Small intestine (tissue), 7 donors: ENCODE measurements around the gene RNH1. TPM values are rescaled to one million over a fixed set of nuclear protein-coding genes. Genes with fewer than 3 reads are reported as not detected.

Experiments used
- DNase-seq, 2 donors: peaks; one replicate each; pipeline versions ENCODE4 v3.0.0 to v3.0.0-alpha.2; 2013
- FAIRE-seq: peaks from 2 replicates; lab custom pipeline; 2012; peaks lifted over from hg19 to GRCh38; lab: Jason Lieb, UNC
- H3K27ac ChIP-seq, 3 donors: one replicate each; pipeline ENCODE4 v1.5.1; 2013; ENCODE audit warnings: low read length in 2 of 3, mild to moderate bottlenecking in 2 of 3, control low read depth in 1 of 3, inconsistent platforms in 1 of 3, low read depth in 1 of 3, moderate library complexity in 1 of 3
- H3K27me3 ChIP-seq, 3 donors: one replicate each; pipeline ENCODE4 v1.6.1; 2013; ENCODE audit warnings: low read length in 3 of 3, inconsistent platforms in 1 of 3; ENCODE audit not compliant: control insufficient read depth in 3 of 3, insufficient read depth in 3 of 3
- H3K36me3 ChIP-seq, 3 donors: one replicate each; pipeline ENCODE4 v1.6.1; 2013; ENCODE audit warnings: low read length in 3 of 3, inconsistent platforms in 1 of 3, low read depth in 1 of 3, mild to moderate bottlenecking in 1 of 3, moderate library complexity in 1 of 3; ENCODE audit not compliant: control insufficient read depth in 3 of 3, insufficient read depth in 2 of 3
- H3K4me1 ChIP-seq, 3 donors: one replicate each; pipeline ENCODE4 v1.6.1; 2013; ENCODE audit warnings: low read length in 2 of 3, inconsistent platforms in 1 of 3, low read depth in 1 of 3, mild to moderate bottlenecking in 1 of 3, moderate library complexity in 1 of 3; ENCODE audit not compliant: control insufficient read depth in 3 of 3, insufficient read depth in 2 of 3
- H3K4me3 ChIP-seq, 3 donors: one replicate each; pipeline ENCODE4 v1.5.1; 2013; ENCODE audit warnings: low read length in 3 of 3, control low read depth in 1 of 3, inconsistent platforms in 1 of 3, low read depth in 1 of 3, mild to moderate bottlenecking in 1 of 3, moderate library complexity in 1 of 3
- H3K9me3 ChIP-seq, 2 donors: one replicate each; pipeline ENCODE4 v1.6.1; 2013; ENCODE audit warnings: low read depth in 1 of 2, low read length in 1 of 2; ENCODE audit not compliant: control insufficient read depth in 2 of 2, insufficient read depth in 1 of 2
- WGBS, 3 donors: extraction: QIAGEN DNeasy Blood & Tissue Kit; methylation state at CpG; one replicate each; pipeline ENCODE4 v1.1.7; 2013; 5-methylcytosine and 5-hydroxymethylcytosine counted together
- polyA plus RNA-seq, 4 donors: library from polyadenylated mRNA; stranded (reverse) in 3 of 4; unstranded in 1 of 4; fragments of 200-250 nt in 3 of 4; fragments of 120-200 nt in 1 of 4; gene quantifications; one replicate each; pipeline versions ENCODE4 v1.2.1 to v1.2.3, GENCODE V29; 2013
- donor health status: healthy with polysubstance abuse.
- donor health status: control.
- donor health status: control.
- donor health status: Bipolar disorder and iron deficiency.
- donor health status: healthy.

The RNH1 gene
- polyA plus RNA-seq, 4 donors: 80.9 to 120 (median 100) TPM

- peaks cover 3 to 26% (median 7%) of the 10 kb centered on the region in 3 donors for H3K4me1 ChIP-seq
- H3K27me3 ChIP-seq: no peaks in the 10 kb centered on the region
- peaks cover 0 to 49% (median 2%) of the 10 kb centered on the region in 3 donors for H3K36me3 ChIP-seq
- 0% methylated on average over 53 to 71 of the region's 71 CpGs for WGBS, 3 donors
- FAIRE-seq: no peak
- H3K27ac ChIP-seq: peak overlapping the region; percentile 98 to 100 (median 99)
- H3K9me3 ChIP-seq: no peaks in the 10 kb centered on the region
- peak overlapping the region; percentile 65 to 79 (median 65) for H3K4me3 ChIP-seq
- peak; percentile 96 to 99 for DNase-seq
Observed at GRCh38 chr11:506238-506994, 626 bp downstream of the RNH1 start.

DNA sequence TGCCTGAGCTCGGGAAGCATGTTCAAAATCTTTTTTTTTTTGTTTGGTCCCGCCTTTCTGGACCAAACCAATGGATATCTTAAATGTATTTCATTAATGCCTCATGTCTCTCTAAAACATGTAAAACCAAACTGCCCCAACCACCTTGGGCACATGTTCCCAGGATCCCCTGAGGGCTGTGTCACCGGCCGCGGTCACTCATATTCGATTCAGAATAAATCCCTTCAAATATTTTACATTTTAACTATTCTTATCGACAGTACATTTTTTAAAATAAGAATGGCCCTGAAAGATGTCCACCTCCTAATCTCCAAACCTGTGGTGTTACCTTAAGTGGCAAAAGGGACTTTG, 2.1 kb downstream of the RNH1 start:
- no peaks in the 10 kb centered on the region for H3K27me3 ChIP-seq
- DNase-seq (no peak), FAIRE-seq (no peak)
- H3K27ac ChIP-seq: peak overlapping the region in 1 of 3 donors; percentile 68
- no peaks in the 10 kb centered on the region for H3K9me3 ChIP-seq
- H3K36me3 ChIP-seq: peaks cover 0 to 51% (median 2%) of the 10 kb centered on the region in 3 donors
- peaks cover 3 to 26% (median 7%) of the 10 kb centered on the region in 3 donors for H3K4me1 ChIP-seq
- WGBS, 3 donors: 71 to 79% (median 75%) methylated on average over 7 of the region's 7 CpGs
- peak overlapping the region in 2 of 3 donors; percentile 39 to 51 for H3K4me3 ChIP-seq

- no peaks in the 10 kb centered on the region for H3K9me3 ChIP-seq
- H3K27ac ChIP-seq: peak overlapping the region in 1 of 3 donors; percentile 68
- H3K27me3 ChIP-seq: no peaks in the 10 kb centered on the region
- H3K36me3 ChIP-seq: peaks cover 4 to 52% (median 7%) of the 10 kb centered on the region in 3 donors
- WGBS, 3 donors: 12 to 40% (median 33%) methylated on average over 63 to 72 of the region's 72 CpGs
- DNase-seq: peak in 1 of 2 donors; percentile 60
- no peak for FAIRE-seq
- peak overlapping the region; percentile 31 to 51 (median 39) for H3K4me3 ChIP-seq
- H3K4me1 ChIP-seq: peaks cover 3 to 26% (median 7%) of the 10 kb centered on the region in 3 donors
Observed at GRCh38 chr11:504053-504993, 2.7 kb downstream of the RNH1 start.

DNA sequence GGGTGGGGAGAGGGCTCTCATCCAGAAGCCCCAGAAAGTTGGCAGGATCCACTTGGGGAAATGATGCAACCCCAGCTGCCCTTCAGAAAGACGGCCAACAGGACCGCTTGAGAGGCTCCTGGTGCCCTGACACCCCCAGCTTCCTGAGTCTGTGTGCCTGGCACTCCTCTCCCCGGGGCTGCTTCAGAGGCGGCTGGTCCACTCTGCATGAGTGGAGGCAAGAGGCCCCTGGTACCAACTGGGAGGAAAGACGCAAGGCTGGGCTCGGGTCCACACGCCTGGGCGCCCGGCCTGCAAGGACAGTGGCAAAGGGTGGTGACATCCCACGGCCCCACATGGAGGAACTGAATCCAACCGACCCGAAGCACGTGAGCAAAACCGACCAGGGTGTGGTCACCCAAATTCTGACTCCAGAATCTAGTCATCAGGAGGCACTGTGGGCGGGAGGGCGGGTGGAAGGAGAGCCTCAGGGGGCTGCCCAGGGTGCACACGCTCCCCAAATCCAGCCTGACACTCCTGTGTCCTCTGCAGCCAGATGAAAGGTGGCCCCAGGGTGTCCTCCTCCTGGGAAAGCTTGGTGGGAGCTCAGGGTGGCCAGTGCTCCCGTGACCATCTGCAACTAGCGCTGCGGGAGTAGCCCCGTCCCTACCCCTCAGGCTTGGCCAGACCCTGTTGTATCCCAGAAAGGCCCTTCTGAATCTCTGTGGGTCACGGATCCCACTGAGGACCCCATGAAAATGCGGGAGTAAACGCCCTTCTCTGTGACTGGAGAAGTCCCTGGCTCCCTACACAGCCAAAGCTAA, 3.7 kb downstream of the RNH1 start:
- WGBS, 3 donors: 66 to 75% (median 74%) methylated on average over 23 to 24 of the region's 24 CpGs
- H3K27me3 ChIP-seq: no peaks in the 10 kb centered on the region
- peak overlapping the region in 1 of 3 donors; percentile 50 for H3K27ac ChIP-seq
- no peaks in the 10 kb centered on the region for H3K9me3 ChIP-seq
- peak overlapping the region in 2 of 3 donors; percentile 31 to 51 for H3K4me3 ChIP-seq
- H3K36me3 ChIP-seq: peaks cover 6 to 55% (median 8%) of the 10 kb centered on the region in 3 donors
- DNase-seq (no peak), FAIRE-seq (no peak)
- peaks cover 3 to 26% (median 7%) of the 10 kb centered on the region in 3 donors for H3K4me1 ChIP-seq

DNA sequence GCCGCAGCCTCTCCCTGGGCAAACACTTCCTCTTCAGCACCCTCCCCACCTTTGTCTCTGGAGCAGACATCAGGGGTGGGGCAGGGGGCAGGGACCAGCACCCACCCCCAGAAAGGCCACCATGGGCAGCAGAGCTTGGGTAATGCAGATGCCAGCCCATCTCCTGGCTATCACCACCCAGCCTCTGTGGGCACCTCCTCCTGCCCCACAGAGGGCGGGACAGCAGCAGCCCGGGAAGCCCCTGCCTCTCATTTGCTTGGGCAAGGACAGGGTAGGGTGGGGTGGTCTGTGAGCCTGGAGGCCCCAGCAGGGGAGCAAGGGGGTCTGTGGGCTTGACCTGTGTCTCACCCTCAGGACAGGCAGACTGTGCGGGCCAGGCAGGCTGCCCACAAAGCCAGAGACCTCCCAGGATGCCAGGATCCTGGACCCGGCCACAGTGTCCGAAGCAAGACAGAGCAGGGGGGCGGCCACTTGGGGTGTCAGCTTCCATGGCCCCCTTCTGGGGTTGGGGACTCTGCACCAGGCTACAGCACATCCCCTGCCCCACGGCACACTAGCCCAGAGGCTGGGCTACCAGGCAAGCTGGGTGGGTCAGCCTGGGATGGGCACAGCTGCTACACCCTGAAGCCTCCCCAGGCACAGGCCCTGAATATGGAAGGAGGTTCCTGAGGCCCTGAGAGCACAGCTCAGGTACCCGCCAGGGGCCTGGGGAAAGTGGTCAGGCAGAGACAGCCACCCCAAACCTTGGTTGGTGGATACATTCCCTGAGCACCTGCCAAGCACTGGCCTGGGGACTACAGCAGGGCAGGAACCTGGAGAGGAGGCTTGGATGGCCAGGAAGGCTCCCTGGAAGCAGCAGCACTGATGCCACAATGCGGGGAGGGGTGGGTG, 4.5 kb downstream of the RNH1 start:
- peaks cover 3 to 22% (median 7%) of the 10 kb centered on the region in 3 donors for H3K4me1 ChIP-seq
- H3K9me3 ChIP-seq: no peaks in the 10 kb centered on the region
- FAIRE-seq (no peak), DNase-seq (no peak)
- no peaks in the 10 kb centered on the region for H3K27me3 ChIP-seq
- H3K27ac ChIP-seq: no peak overlapping the region
- H3K36me3 ChIP-seq: peaks cover 11 to 60% (median 11%) of the 10 kb centered on the region in 3 donors
- H3K4me3 ChIP-seq: no peak overlapping the region
- WGBS, 3 donors: 87 to 93% (median 87%) methylated on average over 8 to 10 of the region's 10 CpGs

GRCh38 chr11:501683-502287, 5.3 kb downstream of the RNH1 start:
- 84 to 89% (median 88%) methylated on average over 17 to 19 of the region's 19 CpGs for WGBS, 3 donors
- no peak overlapping the region for H3K27ac ChIP-seq
- no peaks in the 10 kb centered on the region for H3K27me3 ChIP-seq
- no peak for DNase-seq
- H3K36me3 ChIP-seq: peaks cover 11 to 67% (median 14%) of the 10 kb centered on the region in 3 donors
- peaks cover 3 to 22% (median 7%) of the 10 kb centered on the region in 3 donors for H3K4me1 ChIP-seq
- H3K4me3 ChIP-seq: no peak overlapping the region
- no peaks in the 10 kb centered on the region for H3K9me3 ChIP-seq
- FAIRE-seq: no peak
